Ascending aorta (tissue), 2 donors: ENCODE measurements around the gene RAB40B. TPM values are rescaled to one million over a fixed set of nuclear protein-coding genes. Genes with fewer than 3 reads are reported as not detected.
A peak's percentile ranks its signal among the peaks of the same experiment; 100 is the strongest.

Source experiments
- DNase-seq, 2 donors: peaks; one replicate each; pipeline ENCODE4 v3.0.0-alpha.2; 2019; ENCODE audit warnings: low spot score in 2 of 2
- H3K27ac ChIP-seq, 2 donors: fragments of 200-600 bp; sonication (generic); one replicate each; pipeline ENCODE4 v1.5.1; 2016 to 2017; ENCODE audit warnings: mild to moderate bottlenecking in 1 of 2
- H3K27me3 ChIP-seq: fragments of 200-600 bp; sonication (generic); one replicate; pipeline ENCODE4 v1.5.1; 2017
- H3K36me3 ChIP-seq, 2 donors: fragments of 200-600 bp; sonication (generic); one replicate each; pipeline ENCODE4 v1.5.1; 2016
- H3K4me1 ChIP-seq, 2 donors: fragments of 200-600 bp; sonication (generic); one replicate each; pipeline ENCODE4 v1.5.1; 2016 to 2017; ENCODE audit warnings: mild to moderate bottlenecking in 1 of 2
- H3K4me3 ChIP-seq, 2 donors: fragments of 200-600 bp; sonication (generic); one replicate each; pipeline ENCODE4 v1.5.1; 2016 to 2017; ENCODE audit warnings: mild to moderate bottlenecking in 1 of 2
- H3K9me3 ChIP-seq, 2 donors: fragments of 200-600 bp; sonication (generic); one replicate each; pipeline ENCODE4 v1.5.1; 2016
- CTCF ChIP-seq, 3 experiments: fragments of 200-600 bp in 2 of 3; fragments of 450-650 bp in 1 of 3; sonication (generic) in 2 of 3; IDR thresholded peaks; one replicate each; pipeline ENCODE4 v1.5.1; 2016 to 2019; ENCODE audit warnings: antibody characterized with exemption in 3 of 3, mild to moderate bottlenecking in 1 of 3, moderate library complexity in 1 of 3
- intact Hi-C: fragments of 100-400 bp; cut with DNase I; formaldehyde crosslinking; loops from one replicate; pipeline ENCODE4 v1.15.1; 2023
- total RNA-seq: library from RNA; depleted of rRNA; stranded (reverse); fragments of >200 nt; gene quantifications from one replicate; pipeline ENCODE4 v1.1.0, GENCODE V29; 2016

RAB40B gene
- total RNA-seq, 1 donor from 2014 or later, result 9.4 TPM

- no peaks in the 10 kb centered on the region for H3K9me3 ChIP-seq
- peaks cover 0 to 3% of the 10 kb centered on the region in 2 donors for H3K4me1 ChIP-seq
- no peak for TF ChIP-seq CTCF (IDR thresholded peaks at IDR 0.05)
- DNase-seq, result no peak
- no peak overlapping the region for H3K4me3 ChIP-seq
- peak overlapping the region; percentile 59 to 67 for H3K27ac ChIP-seq
- intact Hi-C loops, result no loop called here
- no peaks in the 10 kb centered on the region for H3K27me3 ChIP-seq
- no peaks in the 10 kb centered on the region for H3K36me3 ChIP-seq
Observed at GRCh38 chr17:82670661-82671450, 27.6 kb downstream of the RAB40B start.

- intact Hi-C loops, result loop anchor here (2.0 kb wide), 2 partner anchors 30 to 106 kb away; partner anchors contain the start of gene RAB40B
Observed at GRCh38 chr17:82668631-82669099, 29.8 kb downstream of the RAB40B start.

GRCh38 chr17:82668024-82668630 lies 30.4 kb downstream of the RAB40B start:
- DNase-seq, result no peak
- Histone ChIP-seq H3K36me3 (peaks cover 0 to 8% of the 10 kb centered on the region in 2 donors), H3K27me3 (no peaks in the 10 kb centered on the region), H3K4me3 (no peak overlapping the region), H3K9me3 (no peaks in the 10 kb centered on the region), H3K27ac (no peak overlapping the region), H3K4me1 (peaks cover 0 to 3% of the 10 kb centered on the region in 2 donors)
- TF ChIP-seq CTCF (IDR thresholded peaks at IDR 0.05), result no peak
- intact Hi-C loops, result loop anchor here (2.0 kb wide), 2 partner anchors 31 to 107 kb away; partner anchors contain the start of gene RAB40B

More at GRCh38 chr17:82668631-82669099, 29.8 kb downstream of the RAB40B start:
- DNase-seq, result peak in 1 of 2 donors; percentile 73
- peaks cover 0 to 7% of the 10 kb centered on the region in 2 donors for H3K36me3 ChIP-seq
- H3K4me1 ChIP-seq, result peaks cover 0 to 3% of the 10 kb centered on the region in 2 donors
- no peaks in the 10 kb centered on the region for H3K27me3 ChIP-seq
- H3K9me3 ChIP-seq, result no peaks in the 10 kb centered on the region
- TF ChIP-seq CTCF (IDR thresholded peaks at IDR 0.05), result peak; percentile 28 to 61 (median 44)
- no peak overlapping the region for H3K27ac ChIP-seq
- H3K4me3 ChIP-seq, result peak overlapping the region in 1 of 2 donors; percentile 11

- H3K27ac ChIP-seq, result no peak overlapping the region
- H3K4me3 ChIP-seq, result no peak overlapping the region
- no peaks in the 10 kb centered on the region for H3K9me3 ChIP-seq
- intact Hi-C loops, result no loop called here
- H3K36me3 ChIP-seq, result peaks cover 0 to 8% of the 10 kb centered on the region in 2 donors
- no peak for TF ChIP-seq CTCF (IDR thresholded peaks at IDR 0.05)
- H3K4me1 ChIP-seq, result peaks cover 0 to 3% of the 10 kb centered on the region in 2 donors
- no peaks in the 10 kb centered on the region for H3K27me3 ChIP-seq
- no peak for DNase-seq
Observed at GRCh38 chr17:82667668-82668000, 30.9 kb downstream of the RAB40B start.

GRCh38 chr17:82666931-82667667 lies 31.4 kb downstream of the RAB40B start:
- Histone ChIP-seq H3K4me1 (peaks cover 0 to 3% of the 10 kb centered on the region in 2 donors), H3K27ac (no peak overlapping the region)
- no peak for DNase-seq

More at GRCh38 chr17:82666931-82667667, 31.4 kb downstream of the RAB40B start:
- no peak overlapping the region for H3K4me3 ChIP-seq
- H3K36me3 ChIP-seq, result peaks cover 0 to 11% of the 10 kb centered on the region in 2 donors
- H3K27me3 ChIP-seq, result no peaks in the 10 kb centered on the region
- no peaks in the 10 kb centered on the region for H3K9me3 ChIP-seq
- no peak for TF ChIP-seq CTCF (IDR thresholded peaks at IDR 0.05)
- intact Hi-C loops, result no loop called here
